Astrocyte (in vitro differentiated cells and primary cell): ENCODE results near the gene NUTM2D. TPM values are rescaled to one million over a fixed set of nuclear protein-coding genes. Genes with fewer than 3 reads are reported as not detected.
"Not testable (repeated sequence)": the region's sequence is repeated elsewhere in the genome, so short reads cannot be mapped to it uniquely, and the experiment has no call there.

ENCODE experiments used
- DNase-seq: peaks from one replicate; pipeline ENCODE4 v3.0.0-alpha.2; 2010; ENCODE audit warnings: low read depth
- FAIRE-seq: peaks from 2 replicates; lab custom pipeline; 2011; peaks lifted over from hg19 to GRCh38; lab: Jason Lieb, UNC
- H2AFZ ChIP-seq: 2 replicates; pipeline ENCODE4 v1.6.0; 2012; ENCODE audit warnings: low read depth, low read length, inconsistent platforms
- H3K27ac ChIP-seq: 2 replicates; pipeline ENCODE4 v1.5.1; 2011; ENCODE audit warnings: low read depth, low read length, inconsistent platforms
- H3K27me3 ChIP-seq: 2 replicates; pipeline ENCODE4 v1.6.0; 2011; ENCODE audit warnings: low read length, inconsistent platforms; ENCODE audit not compliant: insufficient read depth
- H3K36me3 ChIP-seq: 2 replicates; pipeline ENCODE4 v1.5.1; 2011; ENCODE audit warnings: low read length, inconsistent platforms; ENCODE audit not compliant: insufficient read depth
- H3K4me1 ChIP-seq: 2 replicates; pipeline ENCODE4 v1.5.1; 2011; ENCODE audit warnings: low read length, inconsistent platforms; ENCODE audit not compliant: insufficient read depth
- H3K4me2 ChIP-seq: 2 replicates; pipeline ENCODE4 v1.6.0; 2012; ENCODE audit warnings: low read length, inconsistent platforms
- H3K4me3 ChIP-seq: 2 replicates; pipeline ENCODE4 v1.5.1; 2011; ENCODE audit warnings: low read depth, mild to moderate bottlenecking, low read length, inconsistent platforms; ENCODE audit not compliant: insufficient read depth
- H3K79me2 ChIP-seq: 2 replicates; pipeline ENCODE4 v1.6.0; 2012; ENCODE audit warnings: mild to moderate bottlenecking, low read length, inconsistent platforms; ENCODE audit not compliant: insufficient read depth
- H3K9ac ChIP-seq: 2 replicates; pipeline ENCODE4 v1.6.0; 2012; ENCODE audit warnings: mild to moderate bottlenecking, low read length, inconsistent platforms
- H3K9me3 ChIP-seq: 2 replicates; pipeline ENCODE4 v1.5.1; 2012; ENCODE audit warnings: low read depth, mild to moderate bottlenecking, low read length, inconsistent platforms; ENCODE audit not compliant: insufficient read depth
- H4K20me1 ChIP-seq: 2 replicates; pipeline ENCODE4 v1.6.0; 2012; ENCODE audit warnings: low read length, inconsistent platforms; ENCODE audit not compliant: insufficient read depth
- H3K27ac Mint-ChIP-seq: one replicate; pipeline ENCODE4 v1.8.0; 2021; ENCODE audit warnings: mild to moderate bottlenecking, mixed read lengths; ENCODE audit not compliant: unreplicated experiment
- H3K27me3 Mint-ChIP-seq: one replicate; pipeline ENCODE4 v1.8.0; 2021; ENCODE audit warnings: low read depth, mixed read lengths; ENCODE audit not compliant: unreplicated experiment
- H3K36me3 Mint-ChIP-seq: one replicate; pipeline ENCODE4 v1.8.0; 2021; ENCODE audit warnings: low read depth, mixed read lengths; ENCODE audit not compliant: unreplicated experiment
- H3K4me1 Mint-ChIP-seq: one replicate; pipeline ENCODE4 v1.8.0; 2021; ENCODE audit warnings: low read depth, mixed read lengths; ENCODE audit not compliant: unreplicated experiment
- H3K4me3 Mint-ChIP-seq: one replicate; pipeline ENCODE4 v1.8.0; 2021; ENCODE audit warnings: mild to moderate bottlenecking, moderate library complexity, mixed read lengths; ENCODE audit not compliant: unreplicated experiment
- H3K9me3 Mint-ChIP-seq: one replicate; pipeline ENCODE4 v1.8.0; 2021; ENCODE audit warnings: mild to moderate bottlenecking, mixed read lengths; ENCODE audit not compliant: unreplicated experiment
- total RNA-seq: library from RNA; stranded (reverse); gene quantifications from 2 replicates; pipeline ENCODE4 v1.2.1, GENCODE V29; 2021

Gene NUTM2D
- total RNA-seq, 1 donor from 2014 or later: 6.9 TPM

- H3K27me3 Mint-ChIP-seq, H3K9me3 ChIP-seq, H3K9ac ChIP-seq, DNase-seq, H3K4me1 Mint-ChIP-seq, FAIRE-seq, H3K27me3 ChIP-seq, H3K4me3 Mint-ChIP-seq, H3K4me2 ChIP-seq, H3K9me3 Mint-ChIP-seq, H3K79me2 ChIP-seq, H3K36me3 ChIP-seq, H3K4me1 ChIP-seq, H3K27ac ChIP-seq, H4K20me1 ChIP-seq, H3K36me3 Mint-ChIP-seq, H3K27ac Mint-ChIP-seq, H3K4me3 ChIP-seq, H2AFZ ChIP-seq: not testable (repeated sequence)
These were observed 43.1 kb upstream of the NUTM2D start for GRCh38 chr10:87314360-87314973.

GRCh38 chr10:87321505-87321904 lies 36.0 kb upstream of the NUTM2D start:
- H3K36me3 Mint-ChIP-seq, H3K9ac ChIP-seq, H3K9me3 ChIP-seq, H2AFZ ChIP-seq, H3K4me1 ChIP-seq, H4K20me1 ChIP-seq, H3K27me3 Mint-ChIP-seq, H3K79me2 ChIP-seq, H3K4me2 ChIP-seq, H3K4me3 ChIP-seq, H3K4me3 Mint-ChIP-seq, H3K27ac Mint-ChIP-seq, H3K27ac ChIP-seq, H3K4me1 Mint-ChIP-seq, DNase-seq, FAIRE-seq, H3K27me3 ChIP-seq, H3K36me3 ChIP-seq, H3K9me3 Mint-ChIP-seq: not testable (repeated sequence)

- DNase-seq, H4K20me1 ChIP-seq, H3K9me3 Mint-ChIP-seq, H3K4me1 ChIP-seq, FAIRE-seq, H3K27me3 Mint-ChIP-seq, H3K79me2 ChIP-seq, H3K4me1 Mint-ChIP-seq, H3K9ac ChIP-seq, H3K4me3 Mint-ChIP-seq, H3K9me3 ChIP-seq, H3K36me3 ChIP-seq, H2AFZ ChIP-seq, H3K27me3 ChIP-seq, H3K4me3 ChIP-seq, H3K36me3 Mint-ChIP-seq, H3K27ac Mint-ChIP-seq, H3K27ac ChIP-seq, H3K4me2 ChIP-seq: not testable (repeated sequence)
These were observed 33.0 kb upstream of the NUTM2D start for GRCh38 chr10:87324559-87324958.

- not testable (repeated sequence) for H3K79me2 ChIP-seq, H3K4me3 ChIP-seq, H3K9me3 Mint-ChIP-seq, H3K27ac ChIP-seq, H3K4me1 Mint-ChIP-seq, FAIRE-seq, H3K4me2 ChIP-seq, H3K9me3 ChIP-seq, H3K27ac Mint-ChIP-seq, H2AFZ ChIP-seq, H4K20me1 ChIP-seq, H3K9ac ChIP-seq, H3K36me3 ChIP-seq, H3K4me1 ChIP-seq, H3K4me3 Mint-ChIP-seq, H3K27me3 Mint-ChIP-seq, H3K27me3 ChIP-seq, H3K36me3 Mint-ChIP-seq
- peak; percentile 36 for DNase-seq
These were observed 29.6 kb upstream of the NUTM2D start for GRCh38 chr10:87327958-87328357.

GRCh38 chr10:87329131-87329530 lies 28.4 kb upstream of the NUTM2D start:
- not testable (repeated sequence) for H3K4me3 Mint-ChIP-seq, H3K79me2 ChIP-seq, H3K27ac Mint-ChIP-seq, H3K4me1 Mint-ChIP-seq, H3K4me1 ChIP-seq, H3K27ac ChIP-seq, FAIRE-seq, H3K9me3 ChIP-seq, DNase-seq, H3K27me3 Mint-ChIP-seq, H3K4me3 ChIP-seq, H2AFZ ChIP-seq, H3K36me3 Mint-ChIP-seq, H3K27me3 ChIP-seq, H3K9ac ChIP-seq, H4K20me1 ChIP-seq, H3K9me3 Mint-ChIP-seq, H3K36me3 ChIP-seq, H3K4me2 ChIP-seq

GRCh38 chr10:87332687-87333086 lies 24.9 kb upstream of the NUTM2D start:
- H3K4me3 Mint-ChIP-seq, H3K27ac ChIP-seq, H3K27me3 ChIP-seq, DNase-seq, H3K9ac ChIP-seq, H2AFZ ChIP-seq, H3K27me3 Mint-ChIP-seq, H3K4me2 ChIP-seq, H3K4me1 Mint-ChIP-seq, H3K36me3 ChIP-seq, H3K9me3 ChIP-seq, FAIRE-seq, H4K20me1 ChIP-seq, H3K36me3 Mint-ChIP-seq, H3K4me3 ChIP-seq, H3K27ac Mint-ChIP-seq, H3K4me1 ChIP-seq, H3K9me3 Mint-ChIP-seq, H3K79me2 ChIP-seq: not testable (repeated sequence)
